DOHH2 (cell line): ENCODE measurements around the gene EXOC7.

Experiments used
- H3F3A ChIP-seq: fragments of 200-600 bp; sonication (generic), shearing (Covaris generic); 2 replicates; pipeline ENCODE4 v1.6.0; 2016; ENCODE audit warnings: antibody characterized with exemption, mild to moderate bottlenecking; ENCODE audit not compliant: control insufficient read depth, insufficient read depth
- H3K27ac ChIP-seq: fragments of 200-600 bp; sonication (generic); 2 replicates; pipeline ENCODE4 v1.5.1; 2014; ENCODE audit warnings: low read depth, mild to moderate bottlenecking, low read length, moderate library complexity
- H3K27me3 ChIP-seq: fragments of 200-600 bp; sonication (generic); 2 replicates; pipeline ENCODE4 v1.6.1; 2014; ENCODE audit warnings: mild to moderate bottlenecking, low read length, mixed read lengths; ENCODE audit not compliant: control insufficient read depth
- H3K36me3 ChIP-seq: fragments of 200-600 bp; sonication (generic); 2 replicates; pipeline ENCODE4 v1.6.1; 2014; ENCODE audit warnings: mild to moderate bottlenecking, low read length, moderate library complexity, mixed read lengths; ENCODE audit not compliant: control insufficient read depth
- H3K4me1 ChIP-seq: fragments of 200-600 bp; sonication (generic); 2 replicates; pipeline ENCODE4 v1.6.1; 2014; ENCODE audit warnings: mild to moderate bottlenecking, low read length, mixed read lengths; ENCODE audit not compliant: control insufficient read depth
- H3K4me2 ChIP-seq: fragments of 200-600 bp; sonication (generic); 2 replicates; pipeline ENCODE4 v1.6.0; 2014; ENCODE audit warnings: mild to moderate bottlenecking, low read length, moderate library complexity
- H3K4me3 ChIP-seq: fragments of 200-600 bp; sonication (generic); 2 replicates; pipeline ENCODE4 v1.5.1; 2014; ENCODE audit warnings: mild to moderate bottlenecking, low read length, mixed read lengths
- H3K79me2 ChIP-seq: fragments of 200-600 bp; sonication (generic); 2 replicates; pipeline ENCODE4 v1.6.1; 2014; ENCODE audit warnings: mild to moderate bottlenecking, low read length, mixed read lengths; ENCODE audit not compliant: control insufficient read depth
- H3K9me2 ChIP-seq: fragments of 200-600 bp; sonication (generic); replicated peaks from 2 replicates; pipeline ENCODE4 v1.6.1; 2014; ENCODE audit warnings: mild to moderate bottlenecking, low read length, mixed read lengths; ENCODE audit not compliant: control insufficient read depth
- H3K9me3 ChIP-seq: fragments of 200-600 bp; sonication (generic); 2 replicates; pipeline ENCODE4 v1.6.1; 2014; ENCODE audit warnings: antibody characterized with exemption, low read length, mixed read lengths; ENCODE audit not compliant: control insufficient read depth, insufficient read depth
- H4K20me1 ChIP-seq: fragments of 200-600 bp; sonication (generic); 2 replicates; pipeline ENCODE4 v1.6.0; 2014; ENCODE audit warnings: low read depth, mild to moderate bottlenecking, antibody characterized with exemption, low read length, moderate library complexity; ENCODE audit not compliant: control insufficient read depth, insufficient read depth
- CTCF ChIP-seq: fragments of 200-600 bp; sonication (generic); IDR thresholded peaks from one replicate; pipeline ENCODE4 v1.5.1; 2014; ENCODE audit warnings: antibody characterized with exemption, mild to moderate bottlenecking, low read depth, low read length; ENCODE audit not compliant: poor library complexity, severe bottlenecking
- EZH2phosphoT487 ChIP-seq: fragments of 200-600 bp; sonication (generic); IDR thresholded peaks from 2 replicates; pipeline ENCODE4 v1.6.1; 2017; ENCODE audit warnings: borderline replicate concordance, mild to moderate bottlenecking, antibody characterized with exemption, low read length, moderate library complexity, mixed read lengths

EXOC7 gene

GRCh38 chr17:76103274-76104139 lies at the start of gene EXOC7:
Gene EXOC7, minus strand, starts transcription at chr17:76103787. Its CDS starts 95 bp downstream, at chr17:76103692.
- H3F3A ChIP-seq = peaks cover 11% of the 10 kb centered on the region
- H3K4me1 ChIP-seq = peaks cover 24% of the 10 kb centered on the region

GRCh38 chr17:76153202-76153601 lies 49.6 kb upstream of the EXOC7 start:
- no peak overlapping the region for H3K4me3 ChIP-seq
- TF ChIP-seq EZH2phosphoT487 (no peak), CTCF (no peak)
- no peaks in the 10 kb centered on the region for H3F3A ChIP-seq
- no peaks in the 10 kb centered on the region for H3K4me1 ChIP-seq
- no peak overlapping the region for H3K4me2 ChIP-seq
- no peak overlapping the region for H3K27ac ChIP-seq
- no peaks in the 10 kb centered on the region for H3K79me2 ChIP-seq
- no peaks in the 10 kb centered on the region for H4K20me1 ChIP-seq
- peaks cover 18% of the 10 kb centered on the region for H3K27me3 ChIP-seq
- H3K9me2 ChIP-seq = no peaks in the 10 kb centered on the region
- H3K36me3 ChIP-seq = no peaks in the 10 kb centered on the region
- H3K9me3 ChIP-seq = no peaks in the 10 kb centered on the region

More at GRCh38 chr17:76103274-76104139, at the start of gene EXOC7:
- no peak for TF ChIP-seq EZH2phosphoT487
- TF ChIP-seq CTCF = no peak
- H3K4me2 ChIP-seq = peak within 1 kb of the TSS; percentile 76
- no peaks in the 10 kb centered on the region for H3K9me3 ChIP-seq
- H3K36me3 ChIP-seq = peaks cover 26% of the 10 kb centered on the region
- peak within 1 kb of the TSS; percentile 13; the same call in 1 of the 2 replicates for H3K27ac ChIP-seq
- no peaks in the 10 kb centered on the region for H4K20me1 ChIP-seq
- peaks cover 19% of the 10 kb centered on the region for H3K79me2 ChIP-seq
- H3K9me2 ChIP-seq = no peaks in the 10 kb centered on the region
- H3K4me3 ChIP-seq = peak within 1 kb of the TSS; percentile 73
- H3K27me3 ChIP-seq = no peaks in the 10 kb centered on the region

- Histone ChIP-seq H3K4me1 (peaks cover 1% of the 10 kb centered on the region; the same call in 1 of the 2 replicates), H3K27me3 (peaks cover 13% of the 10 kb centered on the region; the same call in 1 of the 2 replicates), H3K4me3 (no peak overlapping the region), H3F3A (no peaks in the 10 kb centered on the region), H3K9me2 (no peaks in the 10 kb centered on the region), H3K79me2 (no peaks in the 10 kb centered on the region), H3K4me2 (no peak overlapping the region), H3K9me3 (no peaks in the 10 kb centered on the region), H3K27ac (no peak overlapping the region), H4K20me1 (no peaks in the 10 kb centered on the region), H3K36me3 (no peaks in the 10 kb centered on the region)
- TF ChIP-seq CTCF = no peak
- TF ChIP-seq EZH2phosphoT487 = no peak
These were observed 49.0 kb upstream of the EXOC7 start for GRCh38 chr17:76152591-76152990.
